CD4-positive, CD25-positive, alpha-beta regulatory T cell (primary cell): ENCODE data around the gene LANCL3. TPM values are rescaled to one million over a fixed set of nuclear protein-coding genes. Genes with fewer than 3 reads are reported as not detected.
"Not testable (repeated sequence)": the region's sequence is repeated elsewhere in the genome, so short reads cannot be mapped to it uniquely, and the experiment has no call there.

Source experiments
- ATAC-seq, 2 donors: fragments of 150-1000 bp; cut with Tn5 transposase; one replicate each; pipeline ENCODE4 v1.10.0; 2021; ENCODE audit warnings: low read depth in 2 of 2, moderate number of reproducible peaks in 2 of 2, moderate library complexity in 1 of 2
- DNase-seq, 3 donors: peaks; one replicate each; pipeline versions ENCODE4 v3.0.0 to v3.0.0-alpha.2; 2012 to 2022; ENCODE audit warnings: mixed read lengths in 1 of 3
- H3K27ac ChIP-seq: one replicate; pipeline ENCODE4 v1.7.0; 2013; ENCODE audit warnings: mild to moderate bottlenecking, low read length; ENCODE audit not compliant: insufficient read depth, poor library complexity, severe bottlenecking
- H3K27me3 ChIP-seq: one replicate; pipeline ENCODE4 v1.7.0; 2013; ENCODE audit warnings: low read length; ENCODE audit not compliant: control insufficient read depth, insufficient read depth
- H3K36me3 ChIP-seq: one replicate; pipeline ENCODE4 v1.7.0; 2013; ENCODE audit warnings: mild to moderate bottlenecking, low read length, moderate library complexity; ENCODE audit not compliant: control insufficient read depth, insufficient read depth
- H3K4me1 ChIP-seq: 2 replicates; pipeline ENCODE4 v1.7.0; 2013; ENCODE audit warnings: mild to moderate bottlenecking, low read length; ENCODE audit not compliant: insufficient read depth, control insufficient read depth, poor library complexity, severe bottlenecking
- H3K4me3 ChIP-seq: one replicate; pipeline ENCODE4 v1.7.0; 2013; ENCODE audit warnings: low read depth, mild to moderate bottlenecking, low read length, moderate library complexity
- H3K9me3 ChIP-seq, 2 experiments: 1 replicate in 1 of 2; 2 replicates in 1 of 2; pipeline ENCODE4 v1.7.0; 2013; ENCODE audit warnings: low read length in 2 of 2, mild to moderate bottlenecking in 1 of 2, moderate library complexity in 1 of 2; ENCODE audit not compliant: control insufficient read depth in 2 of 2
- H3K27ac Mint-ChIP-seq, 3 donors: one replicate each; pipeline ENCODE4 v1.8.0; 2020 to 2022; ENCODE audit warnings: mild to moderate bottlenecking in 3 of 3, mixed read lengths in 3 of 3, moderate library complexity in 2 of 3
- H3K27me3 Mint-ChIP-seq: one replicate; pipeline ENCODE4 v1.8.0; 2022; ENCODE audit warnings: mild to moderate bottlenecking, mixed read lengths
- H3K36me3 Mint-ChIP-seq: one replicate; pipeline ENCODE4 v1.8.0; 2020; ENCODE audit warnings: mixed read lengths
- H3K4me1 Mint-ChIP-seq, 4 donors: one replicate each; pipeline ENCODE4 v1.8.0; 2020 to 2022; ENCODE audit warnings: mixed read lengths in 4 of 4, mild to moderate bottlenecking in 1 of 4
- H3K4me3 Mint-ChIP-seq, 4 donors: one replicate each; pipeline ENCODE4 v1.8.0; 2020 to 2022; ENCODE audit warnings: mild to moderate bottlenecking in 4 of 4, mixed read lengths in 4 of 4, moderate library complexity in 3 of 4
- H3K9me3 Mint-ChIP-seq, 7 donors: one replicate each; pipeline ENCODE4 v1.8.0; 2020 to 2022; ENCODE audit warnings: mixed read lengths in 7 of 7, mild to moderate bottlenecking in 3 of 7, moderate library complexity in 2 of 7
- polyA plus RNA-seq, 4 donors: library from polyadenylated mRNA; unstranded; fragments of 300-500 nt; fragmentation: Illumina TruSeq; gene quantifications; one replicate each; pipeline ENCODE4 v1.2.3, GENCODE V29; 2021
- total RNA-seq: library from RNA; stranded (reverse); gene quantifications from one replicate; pipeline ENCODE4 v1.2.3, GENCODE V29; 2022

LANCL3 gene
- 0.35 TPM for total RNA-seq
- not detected for polyA plus RNA-seq

GRCh38 chrX:37571426-37572107 lies at the start of gene LANCL3:
TSS of gene LANCL3 (plus strand) at chrX:37571661. CDS start at chrX:37571871, 210 bp downstream.
- not testable (repeated sequence) for H3K36me3 ChIP-seq, H3K4me1 Mint-ChIP-seq, H3K27ac Mint-ChIP-seq, ATAC-seq, H3K4me1 ChIP-seq, H3K9me3 Mint-ChIP-seq, DNase-seq, H3K27me3 ChIP-seq, H3K27ac ChIP-seq, H3K36me3 Mint-ChIP-seq, H3K9me3 ChIP-seq
- peak within 1 kb of the TSS; percentile 32 for H3K4me3 ChIP-seq
- Mint-ChIP-seq H3K4me3 (peak within 1 kb of the TSS in 3 of 4 donors; percentile 53 to 83 (median 81)), H3K27me3 (peaks cover 16% of the 10 kb centered on the region)

GRCh38 chrX:37523673-37524072 lies 47.8 kb upstream of the LANCL3 start:
- not testable (repeated sequence) for H3K36me3 ChIP-seq, DNase-seq, H3K27me3 Mint-ChIP-seq, H3K27ac Mint-ChIP-seq, H3K27me3 ChIP-seq, H3K9me3 ChIP-seq, H3K4me3 Mint-ChIP-seq, H3K27ac ChIP-seq, H3K4me1 ChIP-seq, ATAC-seq, H3K9me3 Mint-ChIP-seq, H3K4me1 Mint-ChIP-seq, H3K4me3 ChIP-seq, H3K36me3 Mint-ChIP-seq

DNA sequence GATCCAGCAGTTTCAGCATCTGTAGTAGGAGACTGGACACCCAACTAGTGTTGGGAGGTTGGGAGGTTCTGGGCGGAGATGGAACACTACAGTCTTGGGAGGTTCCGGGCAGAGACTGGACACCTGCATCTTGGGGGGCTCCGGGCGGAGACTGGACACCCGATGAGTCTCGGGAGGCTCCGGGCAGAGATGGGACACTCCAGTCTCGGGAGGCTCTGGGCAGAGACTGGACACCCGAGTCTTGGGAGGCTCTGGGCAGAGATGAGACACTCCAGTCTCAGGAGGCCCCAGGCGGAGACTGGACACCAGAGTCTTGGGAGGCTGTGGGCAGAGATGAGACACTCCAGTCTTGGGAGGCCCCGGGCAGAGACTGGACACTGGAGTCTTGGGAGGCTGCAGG lies 29.5 kb upstream of the LANCL3 start:
- H3K36me3 Mint-ChIP-seq = no peaks in the 10 kb centered on the region

GRCh38 chrX:37542791-37543190 lies 28.7 kb upstream of the LANCL3 start:
- Mint-ChIP-seq H3K27ac (no peak overlapping the region), H3K36me3 (no peaks in the 10 kb centered on the region), H3K9me3 (peaks cover 0 to 4% (median 0%) of the 10 kb centered on the region in 7 donors), H3K4me1 (no peaks in the 10 kb centered on the region), H3K27me3 (no peaks in the 10 kb centered on the region), H3K4me3 (no peak overlapping the region)
- ATAC-seq (no peak), DNase-seq (no peak)
- no peak overlapping the region for H3K27ac ChIP-seq
- no peaks in the 10 kb centered on the region for H3K9me3 ChIP-seq
- no peaks in the 10 kb centered on the region for H3K4me1 ChIP-seq
- no peak overlapping the region for H3K4me3 ChIP-seq
- H3K27me3 ChIP-seq = no peaks in the 10 kb centered on the region
- no peaks in the 10 kb centered on the region for H3K36me3 ChIP-seq

More for the DNA sequence above, 29.5 kb upstream of the LANCL3 start:
- DNase-seq = no peak
- H3K4me1 Mint-ChIP-seq = no peaks in the 10 kb centered on the region
- Histone ChIP-seq H3K36me3 (no peaks in the 10 kb centered on the region), H3K27me3 (no peaks in the 10 kb centered on the region), H3K27ac (no peak overlapping the region), H3K9me3 (no peaks in the 10 kb centered on the region), H3K4me3 (no peak overlapping the region), H3K4me1 (no peaks in the 10 kb centered on the region)
- no peak overlapping the region for H3K4me3 Mint-ChIP-seq
- H3K27ac Mint-ChIP-seq = no peak overlapping the region
- H3K9me3 Mint-ChIP-seq = peaks cover 0 to 4% (median 0%) of the 10 kb centered on the region in 7 donors
- H3K27me3 Mint-ChIP-seq = no peaks in the 10 kb centered on the region
- no peak for ATAC-seq

DNA sequence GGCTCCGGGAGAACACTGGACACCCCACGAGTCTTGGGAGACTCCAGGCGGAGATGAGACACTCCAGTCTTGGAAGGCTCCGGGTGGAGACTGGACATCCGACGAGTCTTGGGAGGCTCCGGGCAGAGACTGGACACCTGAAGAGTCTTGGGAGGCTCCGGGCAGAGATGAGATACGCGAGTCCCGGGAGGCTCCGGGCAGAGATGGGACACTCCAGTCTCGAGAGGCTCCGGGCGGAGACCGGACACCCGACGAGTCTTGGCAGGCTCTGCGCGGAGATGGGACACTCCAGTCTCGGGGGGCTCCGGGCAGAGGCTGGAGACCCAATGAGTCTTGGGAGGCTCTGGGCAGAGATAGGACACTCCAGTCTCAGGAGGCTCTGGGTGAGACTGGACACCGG lies 28.1 kb upstream of the LANCL3 start:
- ATAC-seq (no peak), DNase-seq (no peak)
- Histone ChIP-seq H3K4me3 (no peak overlapping the region), H3K4me1 (no peaks in the 10 kb centered on the region), H3K27me3 (no peaks in the 10 kb centered on the region), H3K27ac (no peak overlapping the region), H3K9me3 (no peaks in the 10 kb centered on the region), H3K36me3 (no peaks in the 10 kb centered on the region)
- H3K27ac Mint-ChIP-seq = no peak overlapping the region
- H3K27me3 Mint-ChIP-seq = no peaks in the 10 kb centered on the region
- peaks cover 0 to 4% (median 2%) of the 10 kb centered on the region in 7 donors for H3K9me3 Mint-ChIP-seq
- H3K36me3 Mint-ChIP-seq = no peaks in the 10 kb centered on the region
- no peaks in the 10 kb centered on the region for H3K4me1 Mint-ChIP-seq
- no peak overlapping the region for H3K4me3 Mint-ChIP-seq

DNA sequence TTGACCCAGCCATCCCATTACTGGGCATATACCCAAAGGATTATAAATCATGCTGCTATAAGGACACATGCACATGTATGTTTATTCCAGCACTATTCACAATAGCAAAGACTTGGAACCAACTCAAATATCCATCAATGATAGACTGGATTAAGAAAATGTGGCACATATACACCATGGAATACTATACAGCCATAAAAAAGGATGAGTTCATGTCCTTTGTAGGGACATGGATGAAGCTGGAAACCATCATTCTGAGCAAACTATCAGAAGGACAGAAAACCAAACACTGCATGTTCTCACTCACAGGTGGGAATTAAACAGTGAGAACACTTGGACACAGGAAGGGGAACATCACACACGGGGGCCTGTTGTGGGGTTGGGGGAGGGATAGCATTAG lies 26.9 kb upstream of the LANCL3 start:
- H3K4me3 Mint-ChIP-seq, H3K36me3 ChIP-seq: not testable (repeated sequence)

GRCh38 chrX:37545066-37545465 lies 26.4 kb upstream of the LANCL3 start:
- H3K4me3 ChIP-seq = no peak overlapping the region

More for the DNA sequence above, 26.9 kb upstream of the LANCL3 start:
- H3K4me1 Mint-ChIP-seq, H3K27ac Mint-ChIP-seq, H3K27me3 Mint-ChIP-seq, H3K9me3 Mint-ChIP-seq, H3K4me1 ChIP-seq, DNase-seq, H3K27ac ChIP-seq, H3K9me3 ChIP-seq, H3K4me3 ChIP-seq, H3K36me3 Mint-ChIP-seq, H3K27me3 ChIP-seq, ATAC-seq: not testable (repeated sequence)

DNA sequence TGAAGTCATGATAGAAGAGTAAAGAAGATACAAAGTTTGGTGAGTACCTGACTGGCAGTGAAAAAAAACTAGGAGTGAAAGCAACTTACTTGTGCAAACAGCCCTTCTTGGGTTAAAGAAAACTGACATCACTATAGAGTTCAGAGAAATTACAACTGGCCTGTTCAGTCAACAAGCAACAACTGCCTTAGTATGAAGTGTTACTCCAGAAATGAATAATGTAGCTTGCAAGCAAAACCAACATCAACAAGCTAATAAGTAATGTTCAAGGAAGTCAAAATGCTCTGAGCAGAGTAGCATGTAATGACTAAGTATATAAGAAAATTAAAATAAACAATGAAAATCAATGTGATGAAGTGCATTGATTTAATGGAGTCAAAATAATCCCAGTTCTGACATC lies 21.8 kb upstream of the LANCL3 start:
- not testable (repeated sequence) for H3K27me3 Mint-ChIP-seq, H3K27ac ChIP-seq, DNase-seq, H3K36me3 ChIP-seq, H3K27me3 ChIP-seq, H3K4me3 ChIP-seq, H3K4me3 Mint-ChIP-seq, ATAC-seq, H3K9me3 Mint-ChIP-seq, H3K4me1 Mint-ChIP-seq, H3K36me3 Mint-ChIP-seq, H3K9me3 ChIP-seq, H3K27ac Mint-ChIP-seq, H3K4me1 ChIP-seq

More at GRCh38 chrX:37545066-37545465, 26.4 kb upstream of the LANCL3 start:
- H3K9me3 ChIP-seq = no peaks in the 10 kb centered on the region
- no peaks in the 10 kb centered on the region for H3K4me1 ChIP-seq
- no peak for ATAC-seq
- Mint-ChIP-seq H3K4me1 (no peaks in the 10 kb centered on the region), H3K27ac (no peak overlapping the region), H3K27me3 (no peaks in the 10 kb centered on the region), H3K36me3 (no peaks in the 10 kb centered on the region), H3K4me3 (no peak overlapping the region), H3K9me3 (peaks cover 0 to 4% (median under 1%) of the 10 kb centered on the region in 7 donors)
- no peak for DNase-seq
- H3K27ac ChIP-seq = no peak overlapping the region
- no peaks in the 10 kb centered on the region for H3K36me3 ChIP-seq
- H3K27me3 ChIP-seq = no peaks in the 10 kb centered on the region
